Stimulated activated CD4-positive, alpha-beta T cell treated with anti-CD3 and anti-CD28 coated beads, Interleukin-2, amount 100 ng/mL, for 48 hours (primary cell): ENCODE measurements around the gene CTTNBP2.

ENCODE experiments used
- DNase-seq, 2 donors: peaks; one replicate each; pipeline ENCODE4 v3.0.0-alpha.2; 2020

Gene CTTNBP2, protein sequence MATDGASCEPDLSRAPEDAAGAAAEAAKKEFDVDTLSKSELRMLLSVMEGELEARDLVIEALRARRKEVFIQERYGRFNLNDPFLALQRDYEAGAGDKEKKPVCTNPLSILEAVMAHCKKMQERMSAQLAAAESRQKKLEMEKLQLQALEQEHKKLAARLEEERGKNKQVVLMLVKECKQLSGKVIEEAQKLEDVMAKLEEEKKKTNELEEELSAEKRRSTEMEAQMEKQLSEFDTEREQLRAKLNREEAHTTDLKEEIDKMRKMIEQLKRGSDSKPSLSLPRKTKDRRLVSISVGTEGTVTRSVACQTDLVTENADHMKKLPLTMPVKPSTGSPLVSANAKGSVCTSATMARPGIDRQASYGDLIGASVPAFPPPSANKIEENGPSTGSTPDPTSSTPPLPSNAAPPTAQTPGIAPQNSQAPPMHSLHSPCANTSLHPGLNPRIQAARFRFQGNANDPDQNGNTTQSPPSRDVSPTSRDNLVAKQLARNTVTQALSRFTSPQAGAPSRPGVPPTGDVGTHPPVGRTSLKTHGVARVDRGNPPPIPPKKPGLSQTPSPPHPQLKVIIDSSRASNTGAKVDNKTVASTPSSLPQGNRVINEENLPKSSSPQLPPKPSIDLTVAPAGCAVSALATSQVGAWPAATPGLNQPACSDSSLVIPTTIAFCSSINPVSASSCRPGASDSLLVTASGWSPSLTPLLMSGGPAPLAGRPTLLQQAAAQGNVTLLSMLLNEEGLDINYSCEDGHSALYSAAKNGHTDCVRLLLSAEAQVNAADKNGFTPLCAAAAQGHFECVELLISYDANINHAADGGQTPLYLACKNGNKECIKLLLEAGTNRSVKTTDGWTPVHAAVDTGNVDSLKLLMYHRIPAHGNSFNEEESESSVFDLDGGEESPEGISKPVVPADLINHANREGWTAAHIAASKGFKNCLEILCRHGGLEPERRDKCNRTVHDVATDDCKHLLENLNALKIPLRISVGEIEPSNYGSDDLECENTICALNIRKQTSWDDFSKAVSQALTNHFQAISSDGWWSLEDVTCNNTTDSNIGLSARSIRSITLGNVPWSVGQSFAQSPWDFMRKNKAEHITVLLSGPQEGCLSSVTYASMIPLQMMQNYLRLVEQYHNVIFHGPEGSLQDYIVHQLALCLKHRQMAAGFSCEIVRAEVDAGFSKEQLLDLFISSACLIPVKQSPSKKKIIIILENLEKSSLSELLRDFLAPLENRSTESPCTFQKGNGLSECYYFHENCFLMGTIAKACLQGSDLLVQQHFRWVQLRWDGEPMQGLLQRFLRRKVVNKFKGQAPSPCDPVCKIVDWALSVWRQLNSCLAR (N-terminal part only)

DNA sequence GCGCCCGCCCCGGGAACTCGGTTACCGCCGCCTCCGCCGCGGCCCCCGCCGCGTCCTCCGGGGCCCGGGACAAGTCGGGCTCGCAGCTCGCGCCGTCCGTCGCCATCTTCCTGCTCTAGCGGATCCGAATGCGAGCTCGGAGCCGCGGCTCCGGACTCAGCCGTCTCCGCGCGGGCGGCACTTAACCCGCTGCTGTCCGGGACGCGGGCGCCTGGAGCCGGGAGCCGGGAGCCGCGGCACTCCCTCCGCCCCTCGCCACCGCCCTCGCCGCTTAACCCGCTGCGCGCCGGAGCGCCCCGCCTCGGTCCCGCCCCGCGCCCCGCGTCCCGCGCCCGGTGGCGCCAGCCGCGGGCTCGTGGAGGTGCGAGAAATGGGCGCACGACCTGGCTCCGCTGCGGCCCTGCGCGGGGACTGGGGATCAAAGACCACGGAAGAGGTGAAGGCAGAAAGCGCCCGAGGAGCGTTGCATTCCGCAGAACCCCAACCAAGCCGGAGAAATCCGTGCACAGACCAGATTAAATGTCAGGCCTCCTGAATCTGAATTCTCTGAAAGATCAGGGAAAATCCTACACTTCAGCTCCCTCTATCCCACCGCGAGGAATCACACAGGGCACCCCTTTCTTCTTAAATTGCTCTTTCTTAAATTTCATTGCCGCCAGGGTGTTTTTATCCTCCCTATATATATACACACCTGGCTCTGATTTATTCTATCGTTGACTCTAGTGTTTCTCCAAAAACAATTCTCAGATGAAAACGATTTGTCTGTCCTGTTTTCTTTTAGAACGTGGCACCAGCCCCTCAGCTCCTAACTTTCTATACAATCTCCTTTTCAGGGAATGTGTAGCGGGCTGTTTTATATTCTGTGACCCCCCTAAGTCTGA, at the start of gene CTTNBP2:
TSS of gene CTTNBP2 (minus strand) at position 132 of the 881 bp plus-strand sequence. CDS start at position 106, 26 bp downstream.
- no peak for DNase-seq

DNA sequence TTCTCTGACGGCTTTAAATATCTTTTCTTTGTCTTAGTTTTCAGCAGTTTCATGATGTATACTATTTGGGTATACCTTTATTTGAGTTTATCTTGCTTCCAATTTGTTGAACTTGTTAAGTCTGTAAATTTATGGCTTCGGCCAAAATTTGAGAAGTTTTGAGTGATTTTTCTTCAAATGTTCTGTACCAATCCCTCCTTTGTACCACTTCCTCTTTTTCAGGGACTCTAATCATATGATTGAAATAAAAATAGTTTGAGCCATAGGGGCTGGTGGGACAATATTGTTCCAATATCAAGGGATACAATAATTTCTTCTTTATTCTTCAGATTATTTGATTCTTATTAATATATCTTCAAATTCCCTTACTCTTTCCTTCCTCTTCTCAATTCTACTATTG, 43.1 kb upstream of the CTTNBP2 start:
- no peak for DNase-seq

DNA sequence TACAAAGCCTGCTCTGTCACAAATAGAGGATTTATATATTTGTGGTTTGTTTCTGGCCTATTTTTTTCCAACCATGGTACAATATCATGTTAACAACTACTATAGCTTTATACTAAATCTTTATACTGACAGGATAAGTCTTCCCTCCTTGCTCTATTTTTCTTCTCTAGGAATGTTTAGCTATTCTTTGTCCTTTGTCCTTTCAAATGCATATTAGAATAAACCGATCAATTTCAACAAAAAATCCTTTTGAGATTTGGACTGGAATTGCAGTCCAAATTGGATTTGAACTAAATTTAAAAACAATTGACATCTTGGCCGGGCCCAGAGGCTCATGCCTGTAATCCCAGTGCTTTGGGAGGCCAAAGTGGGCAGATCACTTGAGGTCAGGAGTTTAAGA, 39.2 kb upstream of the CTTNBP2 start:
- DNase-seq = no peak

DNA sequence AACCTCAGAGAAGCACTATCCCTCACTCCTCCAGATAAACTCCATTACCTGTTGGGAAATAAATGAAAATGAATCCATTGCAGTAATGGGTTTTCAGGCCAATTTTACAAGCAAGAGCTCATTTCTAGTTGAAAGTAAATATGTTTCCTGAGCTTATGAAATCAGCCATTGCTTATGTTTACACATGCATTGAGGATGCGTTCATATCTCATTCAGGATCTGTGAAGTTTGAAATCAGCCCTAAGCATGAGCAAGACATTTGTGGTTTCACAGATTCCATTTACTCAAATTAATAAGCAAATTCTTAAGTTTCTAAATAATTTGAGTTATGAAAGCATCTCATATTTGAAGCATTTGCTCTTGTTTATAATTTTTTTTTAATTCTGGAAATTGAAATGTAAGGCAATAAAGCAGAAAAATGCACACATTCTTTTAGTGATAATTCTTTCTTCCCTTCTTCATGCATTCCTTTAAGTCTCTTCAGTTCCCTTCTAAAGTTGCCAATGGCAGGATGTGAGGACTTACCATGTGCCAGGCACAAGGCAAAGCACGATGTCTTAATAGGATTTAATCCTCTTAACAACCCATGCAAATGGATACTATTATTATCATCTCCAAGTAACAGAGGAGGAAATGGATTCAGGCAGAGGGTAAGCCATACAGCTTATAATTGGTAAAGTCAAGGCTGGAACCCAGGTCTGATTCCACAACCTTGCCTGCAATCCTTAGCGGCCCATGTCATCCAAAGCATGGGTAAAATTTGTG, 35.0 kb upstream of the CTTNBP2 start:
- no peak for DNase-seq

DNA sequence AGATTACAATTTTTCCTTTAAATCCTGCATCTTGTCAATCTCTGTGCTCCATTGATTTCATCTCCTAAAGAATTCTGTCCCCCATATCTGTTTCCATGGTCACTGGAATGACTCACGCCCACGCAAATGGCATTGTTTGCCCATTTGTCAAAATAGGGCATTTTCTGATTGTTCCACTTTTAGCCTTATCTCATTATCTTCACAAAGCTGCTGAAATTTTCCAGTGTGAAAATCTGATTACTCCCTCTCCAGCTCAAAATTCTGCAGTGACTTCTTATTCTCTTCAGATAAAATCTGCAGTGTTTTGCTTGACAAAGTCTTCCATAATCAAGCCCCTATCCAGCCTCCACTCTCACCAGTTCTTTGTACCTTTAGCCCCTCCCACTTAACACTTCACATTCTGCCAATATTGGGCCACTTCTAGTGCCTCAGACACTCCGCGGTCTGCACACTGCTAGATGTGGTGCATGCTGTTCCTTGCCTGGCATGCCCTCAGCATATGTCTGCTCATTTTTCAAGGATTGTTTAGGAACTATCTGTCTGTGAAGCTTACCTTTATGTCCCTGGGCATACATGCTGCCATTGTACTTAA, 33.9 kb upstream of the CTTNBP2 start:
- no peak for DNase-seq

DNA sequence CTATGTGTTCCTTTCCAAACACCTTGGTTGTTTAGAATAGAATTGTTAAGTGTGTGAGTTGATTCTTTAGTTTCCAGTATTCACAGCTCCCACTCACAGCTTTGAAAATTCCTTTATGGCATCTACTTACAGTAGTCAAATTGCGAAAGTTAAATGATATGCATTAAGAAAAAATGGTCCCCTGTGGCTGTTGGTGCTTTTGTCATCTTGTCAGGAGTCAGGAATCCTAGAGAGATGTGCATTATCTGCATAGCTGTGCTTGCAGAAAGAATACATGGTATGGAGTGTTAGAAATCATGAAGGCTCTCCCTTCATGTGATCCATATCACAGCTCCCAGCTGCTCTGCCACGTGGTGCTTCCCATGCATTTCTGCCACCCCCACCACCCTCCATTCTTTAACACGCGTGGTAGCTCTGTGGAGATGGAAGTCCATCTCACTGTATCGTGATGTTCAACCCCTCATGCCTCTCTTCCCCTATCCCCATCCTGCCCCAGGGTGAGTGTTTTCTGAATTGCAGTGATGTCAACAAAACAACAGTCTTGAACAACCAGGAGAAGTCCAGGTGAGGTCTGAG, 29.2 kb upstream of the CTTNBP2 start:
- no peak for DNase-seq

DNA sequence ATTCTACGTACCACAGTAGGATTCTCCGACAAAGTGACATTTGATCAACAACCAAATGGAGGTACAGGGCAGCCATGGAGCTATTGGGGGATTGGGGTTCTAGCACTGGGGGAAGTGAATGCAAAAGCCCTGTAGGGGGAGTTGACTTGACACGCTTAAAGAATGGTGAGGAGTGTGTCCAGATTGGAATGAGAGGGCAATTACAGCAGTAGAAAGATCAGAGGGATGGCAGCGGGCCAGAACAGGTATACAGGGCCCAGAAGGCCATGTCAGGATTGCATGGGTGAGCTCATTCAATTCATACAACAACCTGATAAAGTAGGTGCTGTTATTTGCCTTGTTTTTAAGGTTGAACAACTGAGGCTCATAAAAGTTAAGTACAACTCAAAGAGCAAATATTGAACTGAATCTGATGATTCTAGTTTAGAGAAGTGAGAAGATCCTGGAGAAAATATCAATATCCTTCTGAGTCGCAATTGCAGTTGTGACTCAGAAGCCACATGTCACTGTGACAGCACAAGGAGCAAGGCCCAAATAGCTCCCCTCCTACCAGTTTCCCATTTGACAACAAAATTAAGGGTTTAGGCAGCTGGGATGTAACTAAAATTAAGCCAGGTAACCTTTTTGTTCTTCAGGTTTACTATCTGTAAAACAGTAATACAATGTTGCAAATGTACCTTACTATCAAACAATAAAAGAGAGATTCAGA, 28.0 kb upstream of the CTTNBP2 start:
- no peak for DNase-seq

DNA sequence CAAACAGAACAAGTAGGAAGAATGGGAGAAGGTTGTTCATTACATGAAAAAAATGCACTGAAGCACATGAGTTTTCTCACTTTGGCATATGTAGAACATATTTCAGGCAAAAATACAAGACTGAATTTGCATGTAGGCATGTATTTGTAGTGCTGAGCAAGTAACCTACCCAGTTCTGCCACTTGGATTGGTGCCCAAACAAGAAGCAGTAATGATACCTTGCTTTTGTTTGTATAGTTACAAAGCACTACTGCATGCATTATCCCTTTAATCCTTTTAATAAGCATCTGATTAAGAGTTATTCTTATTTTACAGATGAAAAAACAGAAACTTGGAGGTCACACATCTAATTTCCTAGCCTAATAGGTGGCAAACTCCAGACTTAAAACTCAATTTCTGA, 23.1 kb upstream of the CTTNBP2 start:
- DNase-seq = no peak

DNA sequence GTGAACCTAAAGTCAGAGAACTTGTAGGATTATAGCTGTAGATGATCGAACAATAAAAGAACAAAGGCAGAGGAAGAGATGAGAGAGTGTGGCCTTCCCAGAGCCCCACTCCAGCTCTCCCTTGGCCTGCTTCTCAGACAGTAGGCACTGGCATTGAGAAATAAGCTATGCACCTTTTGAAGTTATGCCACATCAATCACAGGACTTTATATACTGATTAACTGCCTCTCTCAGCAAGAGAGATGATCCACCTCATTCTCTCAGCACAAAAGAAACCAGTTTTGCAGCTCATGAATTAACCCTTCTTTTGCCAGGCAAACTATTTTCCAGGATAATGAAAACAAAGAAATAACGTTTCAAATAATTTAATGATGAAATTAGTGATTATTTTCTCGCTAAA, 22.0 kb upstream of the CTTNBP2 start:
- no peak for DNase-seq

DNA sequence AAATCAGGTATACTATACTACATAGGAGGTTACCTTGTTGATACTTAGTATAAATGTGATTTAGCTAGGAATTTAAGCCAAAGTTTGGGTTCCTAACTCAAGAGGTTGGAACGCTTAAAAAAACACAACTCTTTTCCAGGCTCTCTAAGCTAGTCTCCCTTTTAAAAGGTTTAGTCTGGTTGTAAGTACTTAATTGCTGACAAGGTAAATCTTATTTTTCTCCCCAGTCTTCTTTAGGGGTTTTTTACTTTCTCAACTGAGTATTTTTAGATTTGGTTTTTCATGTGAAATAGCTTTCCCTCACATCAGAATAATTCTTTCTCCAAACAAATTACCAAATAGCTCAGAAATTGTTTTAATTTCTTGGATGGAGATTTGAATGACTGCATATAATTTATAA, 20.8 kb upstream of the CTTNBP2 start:
- DNase-seq = no peak

DNA sequence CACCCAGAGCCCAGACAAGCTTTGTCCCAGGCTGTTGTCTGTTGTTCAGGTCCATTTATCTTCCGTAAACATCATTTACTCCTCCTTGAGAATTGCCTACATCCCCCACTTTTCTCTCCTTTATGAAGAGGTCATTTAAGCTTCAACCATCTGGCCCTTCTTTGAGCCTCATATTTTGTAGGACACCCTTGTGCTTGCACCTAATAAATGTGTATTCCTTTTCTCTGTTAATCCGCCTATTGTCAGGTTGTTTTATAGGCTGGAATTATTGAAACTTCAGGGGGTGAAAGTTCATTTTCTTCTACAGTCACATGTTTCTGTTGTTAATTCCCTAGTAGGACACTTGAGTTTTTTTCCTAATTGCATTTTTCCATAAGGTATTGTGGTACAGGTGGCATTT, 19.6 kb upstream of the CTTNBP2 start:
- no peak for DNase-seq

DNA sequence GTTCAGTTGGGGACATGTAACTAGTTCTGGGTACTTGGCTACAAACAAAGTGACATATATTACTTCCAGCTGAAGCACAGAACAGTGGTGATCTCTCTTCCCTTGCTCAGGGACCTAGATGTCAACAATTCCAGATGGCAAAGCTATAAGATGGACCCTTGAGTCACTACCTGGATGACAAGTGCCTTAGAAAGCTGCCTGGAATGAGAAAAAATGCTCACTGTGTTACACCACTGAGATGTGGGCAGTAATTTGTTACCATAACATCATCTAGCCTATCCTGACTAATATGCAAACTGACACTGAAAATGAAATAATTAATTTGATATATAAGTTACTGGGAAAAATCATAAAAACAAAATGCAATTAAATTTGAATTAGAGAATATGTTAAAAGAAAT, 16.4 kb upstream of the CTTNBP2 start:
- no peak for DNase-seq

DNA sequence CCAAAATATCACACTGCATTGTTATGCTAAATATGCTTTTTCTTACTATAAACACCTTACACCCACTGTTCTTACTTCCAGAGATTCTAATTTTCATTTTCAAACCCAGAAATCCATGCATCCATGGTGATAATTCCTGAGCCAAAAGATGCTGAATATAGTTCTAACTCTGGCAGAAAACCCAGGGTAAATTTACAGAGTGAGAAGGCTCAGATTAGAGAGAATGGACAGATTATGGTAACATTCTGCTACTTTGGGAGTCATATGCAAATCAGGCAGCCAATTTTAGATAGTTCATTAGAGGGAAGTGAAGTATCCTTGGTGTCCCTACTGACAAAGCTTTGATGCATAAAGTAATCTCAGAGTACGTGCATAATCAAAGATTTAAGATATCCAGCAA, 15.4 kb upstream of the CTTNBP2 start:
- DNase-seq = no peak

DNA sequence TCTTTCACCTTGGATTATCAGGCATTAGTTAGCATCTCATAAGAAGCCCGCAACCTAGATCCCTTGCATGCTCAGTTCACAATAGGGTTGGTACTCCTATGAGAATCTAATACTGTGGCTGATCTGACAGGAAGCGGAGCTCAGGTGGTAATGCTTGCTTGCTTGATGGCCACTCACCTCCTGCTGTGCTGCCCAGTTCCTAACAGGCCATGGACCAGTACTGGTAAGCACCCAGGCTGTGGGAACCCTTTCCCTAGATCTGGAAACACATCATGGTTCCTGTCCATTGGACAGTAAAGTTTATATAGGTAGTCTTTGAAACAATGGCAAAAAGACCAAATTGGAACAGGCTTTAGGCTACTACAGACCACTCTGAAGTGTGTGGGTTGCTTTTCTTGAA, 9.4 kb upstream of the CTTNBP2 start:
- no peak for DNase-seq

DNA sequence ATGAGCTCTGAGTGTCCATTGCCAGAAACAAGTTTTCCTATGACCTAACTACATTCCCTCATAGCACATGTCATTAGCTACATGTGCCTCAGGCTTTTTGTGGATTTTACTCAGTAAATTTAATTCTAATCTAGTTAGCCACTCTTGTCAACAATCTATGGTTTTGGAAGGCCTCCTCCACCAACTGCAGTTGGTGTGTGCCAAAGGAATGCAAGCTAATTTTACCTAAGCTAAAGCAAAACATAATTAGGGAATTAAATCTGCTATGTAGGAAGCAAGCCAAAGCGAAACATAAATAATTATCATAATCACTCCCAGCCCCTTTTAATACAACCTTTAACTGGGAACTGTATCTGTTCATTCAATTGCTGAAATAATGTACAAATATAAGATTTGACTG, 3.5 kb upstream of the CTTNBP2 start:
- DNase-seq = no peak

DNA sequence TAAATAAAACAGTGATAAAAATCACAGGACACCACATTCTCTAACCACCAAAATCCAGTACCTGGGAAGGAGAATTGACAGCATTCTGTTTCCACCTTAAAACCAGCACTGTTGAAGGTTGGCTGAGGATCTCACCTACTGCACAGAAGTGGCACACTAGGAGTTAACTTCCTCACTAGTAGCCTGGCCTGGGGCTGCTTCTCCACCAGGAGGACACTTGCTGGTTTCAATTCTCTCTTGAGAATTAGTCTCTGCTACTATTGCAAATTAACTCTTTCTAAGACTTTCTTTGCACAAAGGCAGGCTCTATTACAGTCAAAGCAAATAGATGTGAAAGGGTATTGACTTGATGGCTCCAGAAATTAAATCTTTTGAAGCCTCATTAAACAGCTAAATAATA, 2.3 kb upstream of the CTTNBP2 start:
- no peak for DNase-seq

DNA sequence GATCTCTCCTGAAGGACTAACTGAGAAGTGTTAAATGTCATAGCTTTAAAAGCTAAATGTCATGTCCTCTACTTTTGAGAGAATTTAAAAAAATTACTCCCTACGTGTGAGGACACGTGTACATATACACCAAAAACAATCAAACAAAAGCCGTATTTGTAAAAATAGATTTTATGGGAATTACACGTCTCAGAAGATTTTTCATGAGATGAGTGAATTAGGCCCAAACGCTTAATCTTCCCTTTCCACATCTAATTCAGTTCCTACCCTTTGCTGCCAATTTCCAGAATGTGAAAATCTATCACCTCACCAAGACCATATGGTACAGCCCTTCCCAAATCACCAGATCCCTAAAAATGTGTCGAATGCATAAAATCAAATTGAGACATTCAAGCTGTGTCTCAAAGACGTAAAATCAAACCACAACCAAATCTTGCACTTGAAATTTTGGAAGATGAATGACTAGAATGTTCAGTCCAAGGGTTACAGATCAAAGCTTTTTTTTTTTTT, 1.0 kb upstream of the CTTNBP2 start:
- DNase-seq = no peak

DNA sequence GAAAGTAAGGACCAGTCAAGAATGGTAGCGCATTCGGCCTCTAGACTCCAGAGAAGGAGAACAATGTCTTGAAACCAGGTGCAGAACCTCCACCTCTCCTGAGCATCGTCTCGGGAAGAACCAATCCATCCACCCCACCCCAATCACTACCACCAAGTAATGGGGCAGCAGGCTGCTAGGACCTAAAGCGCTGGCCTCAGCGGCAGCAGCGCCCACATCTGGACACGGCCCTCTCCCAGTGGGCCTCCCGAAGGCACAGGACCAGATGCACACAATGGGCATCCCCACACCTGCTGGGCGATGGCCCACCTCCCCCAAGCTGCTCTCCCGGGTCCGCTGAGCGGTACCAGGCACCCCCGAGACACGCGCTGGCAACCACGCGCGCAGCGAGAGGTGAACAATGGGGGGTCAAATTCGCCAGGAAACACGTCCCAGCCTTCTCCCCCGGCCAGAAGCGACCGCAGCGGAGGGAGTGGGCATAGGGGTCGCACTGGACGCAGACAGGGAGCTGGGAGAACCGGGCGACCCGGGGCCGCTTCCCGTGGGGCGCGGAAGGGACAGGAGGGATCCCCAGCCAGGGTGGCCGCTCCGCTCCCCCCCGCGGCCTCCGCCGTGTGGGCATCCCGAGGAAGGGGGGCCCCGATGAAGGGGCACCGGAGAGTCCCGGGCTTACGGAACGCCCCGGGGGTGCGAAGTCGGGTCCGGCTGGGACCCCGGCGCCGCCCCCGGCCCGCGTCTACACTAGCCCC, 506 bp downstream of the CTTNBP2 start:
- no peak for DNase-seq
